GM18858 (cell line): ENCODE data around the gene SLC37A3.
"Not testable (repeated sequence)": the region's sequence is repeated elsewhere in the genome, so short reads cannot be mapped to it uniquely, and the experiment has no call there.

Experiments used
- ATAC-seq: cut with Tn5 transposase; IDR thresholded peaks from one replicate; pipeline ENCODE4 v1.9.1; 2021; ENCODE audit not compliant: unreplicated experiment

SLC37A3 gene

GRCh38 chr7:140349144-140349771 lies 49.1 kb downstream of the SLC37A3 start:
- ATAC-seq = no peak

GRCh38 chr7:140348161-140348849 lies 50.0 kb downstream of the SLC37A3 start:
- no peak for ATAC-seq

- ATAC-seq = no peak
Measured at GRCh38 chr7:140347218-140347617, 51.1 kb downstream of the SLC37A3 start.

GRCh38 chr7:140345426-140345825 lies 52.9 kb downstream of the SLC37A3 start:
- ATAC-seq = no peak

GRCh38 chr7:140342727-140343514 lies 55.4 kb downstream of the SLC37A3 start:
- no peak for ATAC-seq

- ATAC-seq = not testable (repeated sequence)
Measured at GRCh38 chr7:140338959-140339358, 59.4 kb downstream of the SLC37A3 start.

- ATAC-seq = no peak
Measured at GRCh38 chr7:140334341-140335057, 63.8 kb downstream of the SLC37A3 start.

- no peak for ATAC-seq
Measured at GRCh38 chr7:140333686-140334085, 64.6 kb downstream of the SLC37A3 start.

- no peak for ATAC-seq
Measured at GRCh38 chr7:140333223-140333622, 65.1 kb downstream of the SLC37A3 start.

GRCh38 chr7:140330595-140330994 lies 67.7 kb downstream of the SLC37A3 start:
- no peak for ATAC-seq

GRCh38 chr7:140330128-140330527 lies 68.2 kb downstream of the SLC37A3 start:
- no peak for ATAC-seq

- no peak for ATAC-seq
Measured at GRCh38 chr7:140327261-140327661, 71.1 kb downstream of the SLC37A3 start.

GRCh38 chr7:140326116-140326928 lies 72.0 kb downstream of the SLC37A3 start:
- ATAC-seq = no peak

GRCh38 chr7:140325600-140325999 lies 72.7 kb downstream of the SLC37A3 start:
- no peak for ATAC-seq

GRCh38 chr7:140324714-140325113 lies 73.6 kb downstream of the SLC37A3 start:
- ATAC-seq = no peak

- ATAC-seq = no peak
Measured at GRCh38 chr7:140322759-140323158, 75.6 kb downstream of the SLC37A3 start.

GRCh38 chr7:140320078-140320477 lies 78.3 kb downstream of the SLC37A3 start:
- not testable (repeated sequence) for ATAC-seq

- no peak for ATAC-seq
Measured at GRCh38 chr7:140317999-140318398, 80.3 kb downstream of the SLC37A3 start.

- no peak for ATAC-seq
Measured at GRCh38 chr7:140317597-140317996, 80.7 kb downstream of the SLC37A3 start.

- ATAC-seq = no peak
Measured at GRCh38 chr7:140316165-140316661, 82.1 kb downstream of the SLC37A3 start.
